Measurements from ENCODE around the gene SHOC1. TPM values are rescaled to one million over a fixed set of nuclear protein-coding genes. Genes with fewer than 3 reads are reported as not detected.
A peak's percentile ranks its signal among the peaks of the same experiment; 100 is the strongest.

Gene SHOC1
- total and polyA plus RNA-seq, 2 of the 13 experiments (the other 11 are each of a cell fraction or from before 2014, with no cell fraction given), result not detected

DNA sequence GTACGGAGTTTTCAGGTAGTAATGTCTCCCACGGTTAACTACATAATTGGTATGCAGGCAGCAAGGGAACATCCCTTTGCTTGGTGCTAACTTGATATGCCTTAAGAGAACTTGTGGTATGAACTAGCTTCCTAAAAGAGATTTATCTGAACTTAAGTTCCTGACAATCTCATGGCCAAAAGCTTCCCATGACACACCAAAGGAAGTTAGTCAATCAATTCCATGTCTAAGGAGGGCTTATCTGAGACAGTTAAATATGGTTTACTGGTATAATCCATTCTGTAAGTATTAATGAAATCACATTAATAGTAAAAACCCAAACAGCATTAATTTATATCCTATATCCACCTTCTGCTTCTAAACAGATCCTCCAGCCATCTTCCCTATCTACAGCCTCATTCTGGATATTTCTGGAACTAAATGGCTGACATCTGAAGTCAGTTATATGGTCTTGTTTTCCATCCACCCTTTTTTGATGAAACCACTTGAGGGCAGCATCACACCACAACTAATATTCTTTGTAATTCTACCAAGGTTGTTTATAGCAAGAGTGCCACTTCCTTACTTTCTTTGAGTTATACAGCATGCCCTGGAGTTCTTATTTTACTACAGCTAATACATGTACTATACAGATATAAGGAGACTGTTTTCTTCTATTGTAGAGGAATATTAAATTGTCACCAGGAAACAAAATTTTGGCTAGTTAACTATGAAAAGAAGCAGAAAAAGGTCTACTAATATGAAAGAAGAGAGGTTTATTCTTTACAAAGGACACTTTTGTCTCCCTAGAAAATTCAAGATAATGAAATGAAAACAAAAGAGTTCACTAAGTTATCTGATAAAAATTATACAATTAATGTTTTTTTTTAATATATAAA is 34.7 kb downstream of the SHOC1 start:
- 43% methylated on average over 2 of the region's 2 CpGs for WGBS (ENCODE audit: low lambda C conversion rate)
- H3K9me3 ChIP-seq (ENCODE audit: low read length), result no peaks in the 10 kb centered on the region
- ATAC-seq (peak; percentile 72), DNase-seq (ENCODE audit: low spot score) (peak; percentile 50), FAIRE-seq (peak; percentile 76)
- no peak overlapping the region for H2AFZ ChIP-seq (ENCODE audit: low read length)
- POLR2A ChIA-PET, result no interaction called here
- H3K27ac ChIP-seq (ENCODE audit: extremely low read length, insufficient read depth, low read length), result no peak overlapping the region
- in situ Hi-C loops (cut with HindIII; ENCODE audit: extremely low pct_ligation_motif_present, low pct_unique_long_range_greater_than_20kb) (loop anchor here (5.0 to 25.0 kb wide), 3 partner anchors 205 to 602 kb away; no protein-coding TSS in a partner anchor), intact Hi-C loops (cut with micrococcal nuclease; ENCODE audit: unreplicated experiment) (loop anchor here (1.0 kb wide), 2 partner anchors 215 to 314 kb away; no protein-coding TSS in a partner anchor)
- no peaks in the 10 kb centered on the region for H4K20me1 ChIP-seq (ENCODE audit: insufficient read depth, low read length)
- no peak overlapping the region for H3K4me3 ChIP-seq (replicated peaks in 1 of 3; ENCODE audit: insufficient read depth in 1 of 3, low read depth in 2 of 3, low read length in 3 of 3)
- no peaks in the 10 kb centered on the region for H3K79me2 ChIP-seq (ENCODE audit: insufficient read depth, low read length)
- no peak overlapping the region for H3K9ac ChIP-seq (ENCODE audit: insufficient read depth, low read depth, low read length)
- CTCF ChIA-PET (ENCODE audit: low intra/inter-chr PET ratio, low total read pairs), result interaction anchor here (0.6 to 2.3 kb wide), 4 partner anchors 162 to 317 kb away, joined by 3 to 42 read pairs (median 4); no protein-coding TSS in a partner anchor
- no peaks in the 10 kb centered on the region for H3K36me3 ChIP-seq (replicated peaks in 1 of 2; ENCODE audit: control insufficient read depth in 1 of 2, insufficient read depth in 2 of 2, low read length in 2 of 2)
- H3K4me1 ChIP-seq (ENCODE audit: insufficient read depth, low read length), result no peaks in the 10 kb centered on the region
- no TSS peak for BruUV-seq (replicated peaks)
- H3K27me3 ChIP-seq (ENCODE audit: control insufficient read depth in 1 of 2, insufficient read depth in 2 of 2, low read length in 2 of 2), result no peaks in the 10 kb centered on the region
- H3K4me2 ChIP-seq (ENCODE audit: low read depth, low read length), result no peak overlapping the region
- TF ChIP-seq ZNF589 (CRISPR knock-in tag; conservative IDR thresholded peaks at IDR 0.05) (no peak), ZNF446 (CRISPR knock-in tag; IDR thresholded peaks at IDR 0.05) (no peak), SPEN (CRISPR knock-in tag; IDR thresholded peaks at IDR 0.05; ENCODE audit: low read depth) (no peak), ZNF160 (CRISPR knock-in tag; IDR thresholded peaks at IDR 0.05) (no peak), HNRNPUL1 (IDR thresholded peaks at IDR 0.05; ENCODE audit: low read depth, low read length) (no peak), MIXL1 (CRISPR knock-in tag; IDR thresholded peaks at IDR 0.05) (peak; percentile 53; the same call in 1 of the 2 replicates), ZNF207 (IDR thresholded peaks at IDR 0.05; ENCODE audit: borderline replicate concordance) (no peak), ZNF879 (CRISPR knock-in tag; IDR thresholded peaks at IDR 0.05) (no peak), SRSF4 (IDR thresholded peaks at IDR 0.05; ENCODE audit: low read depth, low read length, poor library complexity, severe bottlenecking) (no peak), NFYB (CRISPR knock-in tag; IDR thresholded peaks at IDR 0.05) (no peak), SMC3 (IDR thresholded peaks at IDR 0.05; ENCODE audit: low read length) (peak; percentile 76)
- TF ChIP-seq, protein P1, sequence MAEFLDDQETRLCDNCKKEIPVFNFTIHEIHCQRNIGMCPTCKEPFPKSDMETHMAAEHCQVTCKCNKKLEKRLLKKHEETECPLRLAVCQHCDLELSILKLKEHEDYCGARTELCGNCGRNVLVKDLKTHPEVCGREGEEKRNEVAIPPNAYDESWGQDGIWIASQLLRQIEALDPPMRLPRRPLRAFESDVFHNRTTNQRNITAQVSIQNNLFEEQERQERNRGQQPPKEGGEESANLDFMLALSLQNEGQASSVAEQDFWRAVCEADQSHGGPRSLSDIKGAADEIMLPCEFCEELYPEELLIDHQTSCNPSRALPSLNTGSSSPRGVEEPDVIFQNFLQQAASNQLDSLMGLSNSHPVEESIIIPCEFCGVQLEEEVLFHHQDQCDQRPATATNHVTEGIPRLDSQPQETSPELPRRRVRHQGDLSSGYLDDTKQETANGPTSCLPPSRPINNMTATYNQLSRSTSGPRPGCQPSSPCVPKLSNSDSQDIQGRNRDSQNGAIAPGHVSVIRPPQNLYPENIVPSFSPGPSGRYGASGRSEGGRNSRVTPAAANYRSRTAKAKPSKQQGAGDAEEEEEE (CRISPR knock-in tag; IDR thresholded peaks at IDR 0.05; ENCODE audit: borderline replicate concordance), result no peak
- TF ChIP-seq, protein P2, sequence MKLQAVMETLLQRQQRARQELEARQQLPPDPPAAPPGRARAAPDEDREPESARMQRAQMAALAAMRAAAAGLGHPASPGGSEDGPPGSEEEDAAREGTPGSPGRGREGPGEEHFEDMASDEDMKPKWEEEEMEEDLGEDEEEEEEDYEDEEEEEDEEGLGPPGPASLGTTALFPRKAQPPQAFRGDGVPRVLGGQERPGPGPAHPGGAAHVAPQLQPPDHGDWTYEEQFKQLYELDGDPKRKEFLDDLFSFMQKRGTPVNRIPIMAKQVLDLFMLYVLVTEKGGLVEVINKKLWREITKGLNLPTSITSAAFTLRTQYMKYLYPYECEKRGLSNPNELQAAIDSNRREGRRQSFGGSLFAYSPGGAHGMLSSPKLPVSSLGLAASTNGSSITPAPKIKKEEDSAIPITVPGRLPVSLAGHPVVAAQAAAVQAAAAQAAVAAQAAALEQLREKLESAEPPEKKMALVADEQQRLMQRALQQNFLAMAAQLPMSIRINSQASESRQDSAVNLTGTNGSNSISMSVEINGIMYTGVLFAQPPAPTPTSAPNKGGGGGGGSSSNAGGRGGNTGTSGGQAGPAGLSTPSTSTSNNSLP (IDR thresholded peaks at IDR 0.05; ENCODE audit: low read depth, low read length), result peak; percentile 45; the same call in 1 of the 2 replicates
- TF ChIP-seq, protein P3, sequence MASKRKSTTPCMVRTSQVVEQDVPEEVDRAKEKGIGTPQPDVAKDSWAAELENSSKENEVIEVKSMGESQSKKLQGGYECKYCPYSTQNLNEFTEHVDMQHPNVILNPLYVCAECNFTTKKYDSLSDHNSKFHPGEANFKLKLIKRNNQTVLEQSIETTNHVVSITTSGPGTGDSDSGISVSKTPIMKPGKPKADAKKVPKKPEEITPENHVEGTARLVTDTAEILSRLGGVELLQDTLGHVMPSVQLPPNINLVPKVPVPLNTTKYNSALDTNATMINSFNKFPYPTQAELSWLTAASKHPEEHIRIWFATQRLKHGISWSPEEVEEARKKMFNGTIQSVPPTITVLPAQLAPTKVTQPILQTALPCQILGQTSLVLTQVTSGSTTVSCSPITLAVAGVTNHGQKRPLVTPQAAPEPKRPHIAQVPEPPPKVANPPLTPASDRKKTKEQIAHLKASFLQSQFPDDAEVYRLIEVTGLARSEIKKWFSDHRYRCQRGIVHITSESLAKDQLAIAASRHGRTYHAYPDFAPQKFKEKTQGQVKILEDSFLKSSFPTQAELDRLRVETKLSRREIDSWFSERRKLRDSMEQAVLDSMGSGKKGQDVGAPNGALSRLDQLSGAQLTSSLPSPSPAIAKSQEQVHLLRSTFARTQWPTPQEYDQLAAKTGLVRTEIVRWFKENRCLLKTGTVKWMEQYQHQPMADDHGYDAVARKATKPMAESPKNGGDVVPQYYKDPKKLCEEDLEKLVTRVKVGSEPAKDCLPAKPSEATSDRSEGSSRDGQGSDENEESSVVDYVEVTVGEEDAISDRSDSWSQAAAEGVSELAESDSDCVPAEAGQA (IDR thresholded peaks at IDR 0.05; ENCODE audit: low read depth), result no peak
- TF ChIP-seq, protein P3 (CRISPR knock-in tag; IDR thresholded peaks at IDR 0.05; ENCODE audit: borderline replicate concordance), result no peak

Measured in HepG2 (cell line).